Measurements from ENCODE around the gene PARP6. TPM values are rescaled to one million over a fixed set of nuclear protein-coding genes. Genes with fewer than 3 reads are reported as not detected.

The PARP6 gene
- polyA plus RNA-seq, 3 donors, result 12.9 to 165 (median 13.5) TPM

GRCh38 chr15:72242775-72243370, 29.5 kb downstream of the PARP6 start:
- peaks cover 5% of the 10 kb centered on the region for H3K79me2 ChIP-seq (ENCODE audit: insufficient read depth, low read length)
- no peaks in the 10 kb centered on the region for H3K9me3 ChIP-seq (replicated peaks in 1 of 2; ENCODE audit: control insufficient read depth in 1 of 2, insufficient read depth in 1 of 2, low read length in 2 of 2)
- WGBS (ENCODE audit: insufficient coverage), result 100% methylated on average over 1 of the region's 2 CpGs
- Mint-ChIP-seq H3K36me3 (peaks cover 56 to 68% of the 10 kb centered on the region in 2 donors), H3K27me3 (ENCODE audit: low read depth in 3 of 3) (no peaks in the 10 kb centered on the region), H3K4me1 (peaks cover 3% of the 10 kb centered on the region), H3K27ac (peak overlapping the region in 2 of 7 donors; percentile 60 to 64), H3K9me3 (no peaks in the 10 kb centered on the region), H3K4me3 (no peak overlapping the region)
- H3K9ac ChIP-seq (ENCODE audit: insufficient read depth, low read length, poor library complexity, severe bottlenecking), result no peak overlapping the region
- intact Hi-C loops (cut with micrococcal nuclease), result no loop called here
- TF ChIP-seq CTCF (IDR thresholded peaks at IDR 0.05), result no peak
- no peak for DNase-seq
- peaks cover 3 to 9% of the 10 kb centered on the region in 2 donors for H3K4me1 ChIP-seq (ENCODE audit: control insufficient read depth in 1 of 2, insufficient read depth in 2 of 2, low read length in 2 of 2)
- H3K27ac ChIP-seq (ENCODE audit: low read depth in 1 of 2, low read length in 2 of 2), result no peak overlapping the region
- H4K20me1 ChIP-seq (ENCODE audit: insufficient read depth, low read length), result no peaks in the 10 kb centered on the region
- no peak overlapping the region for H2AFZ ChIP-seq (ENCODE audit: insufficient read depth, low read depth, low read length, poor library complexity, severe bottlenecking)
- no peak overlapping the region for H3K4me2 ChIP-seq (replicated peaks; ENCODE audit: extremely low read depth, low read length, poor library complexity, severe bottlenecking)
- peaks cover 44 to 57% of the 10 kb centered on the region in 2 donors for H3K36me3 ChIP-seq (replicated peaks in 1 of 2; ENCODE audit: control insufficient read depth in 1 of 2, insufficient read depth in 2 of 2, low read length in 2 of 2)
- H3K4me3 ChIP-seq (replicated peaks in 1 of 3; ENCODE audit: low read depth in 2 of 3, low read length in 3 of 3), result no peak overlapping the region
- H3K27me3 ChIP-seq (ENCODE audit: control insufficient read depth in 2 of 2, insufficient read depth in 2 of 2, low read length in 2 of 2), result no peaks in the 10 kb centered on the region

GRCh38 chr15:72239652-72240051, 32.7 kb downstream of the PARP6 start:
- H3K9ac ChIP-seq (ENCODE audit: insufficient read depth, low read length, poor library complexity, severe bottlenecking), result no peak overlapping the region
- Mint-ChIP-seq H3K27me3 (ENCODE audit: low read depth in 3 of 3) (no peaks in the 10 kb centered on the region), H3K4me3 (no peak overlapping the region), H3K4me1 (peaks cover 26% of the 10 kb centered on the region), H3K27ac (peak overlapping the region in 3 of 7 donors; percentile 15 to 68 (median 21)), H3K36me3 (peaks cover 42 to 45% of the 10 kb centered on the region in 2 donors), H3K9me3 (no peaks in the 10 kb centered on the region)
- no peak overlapping the region for H3K27ac ChIP-seq (ENCODE audit: low read depth in 1 of 2, low read length in 2 of 2)
- peaks cover 40 to 46% of the 10 kb centered on the region in 2 donors for H3K36me3 ChIP-seq (replicated peaks in 1 of 2; ENCODE audit: control insufficient read depth in 1 of 2, insufficient read depth in 2 of 2, low read length in 2 of 2)
- no peaks in the 10 kb centered on the region for H3K9me3 ChIP-seq (replicated peaks in 1 of 2; ENCODE audit: control insufficient read depth in 1 of 2, insufficient read depth in 1 of 2, low read length in 2 of 2)
- no peaks in the 10 kb centered on the region for H4K20me1 ChIP-seq (ENCODE audit: insufficient read depth, low read length)
- no peak overlapping the region for H2AFZ ChIP-seq (ENCODE audit: insufficient read depth, low read depth, low read length, poor library complexity, severe bottlenecking)
- H3K79me2 ChIP-seq (ENCODE audit: insufficient read depth, low read length), result peaks cover 18% of the 10 kb centered on the region
- no peak overlapping the region for H3K4me3 ChIP-seq (replicated peaks in 1 of 3; ENCODE audit: low read depth in 2 of 3, low read length in 3 of 3)
- no peak for TF ChIP-seq CTCF (IDR thresholded peaks at IDR 0.05)
- H3K4me2 ChIP-seq (replicated peaks; ENCODE audit: extremely low read depth, low read length, poor library complexity, severe bottlenecking), result no peak overlapping the region
- intact Hi-C loops (cut with micrococcal nuclease), result no loop called here
- DNase-seq, result no peak
- peaks cover 21 to 30% of the 10 kb centered on the region in 2 donors for H3K4me1 ChIP-seq (ENCODE audit: control insufficient read depth in 1 of 2, insufficient read depth in 2 of 2, low read length in 2 of 2)
- H3K27me3 ChIP-seq (ENCODE audit: control insufficient read depth in 2 of 2, insufficient read depth in 2 of 2, low read length in 2 of 2), result no peaks in the 10 kb centered on the region

Data from CD14-positive monocyte (primary cell).